Measurements from ENCODE around the gene DIS3L.
"Not testable (repeated sequence)": the region's sequence is repeated elsewhere in the genome, so short reads cannot be mapped to it uniquely, and the experiment has no call there.

DIS3L gene

GRCh38 chr15:66323312-66323928 lies 30.1 kb downstream of the DIS3L start:
- no peak for DNase-seq

GRCh38 chr15:66326051-66326450 lies 32.7 kb downstream of the DIS3L start:
- no peak for DNase-seq

- no peak for DNase-seq
Observed at GRCh38 chr15:66327736-66328135, 34.4 kb downstream of the DIS3L start.

GRCh38 chr15:66328771-66329170 lies 35.4 kb downstream of the DIS3L start:
- DNase-seq = no peak

- not testable (repeated sequence) for DNase-seq
Observed at GRCh38 chr15:66348530-66348929, 55.2 kb downstream of the DIS3L start.

GRCh38 chr15:66356077-66356358 lies 62.6 kb downstream of the DIS3L start:
- DNase-seq = no peak

- DNase-seq = peak; percentile 96
Observed at GRCh38 chr15:66356359-66357236, 63.2 kb downstream of the DIS3L start, which contains the start of gene TIPIN. TIPIN (minus strand) TSS chr15:66356685; CDS start chr15:66352947, 3,738 bp downstream.

- no peak for DNase-seq
Observed at GRCh38 chr15:66359740-66360139, 66.4 kb downstream of the DIS3L start.

- not testable (repeated sequence) for DNase-seq
Observed at GRCh38 chr15:66361745-66362460, 68.5 kb downstream of the DIS3L start.

GRCh38 chr15:66362776-66363175 lies 69.4 kb downstream of the DIS3L start:
- no peak for DNase-seq

GRCh38 chr15:66364944-66365528 lies 71.7 kb downstream of the DIS3L start:
- DNase-seq = no peak

GRCh38 chr15:66369773-66370651 lies 76.6 kb downstream of the DIS3L start:
- DNase-seq = no peak

- DNase-seq = no peak
Observed at GRCh38 chr15:66374179-66374578, 80.8 kb downstream of the DIS3L start.

GRCh38 chr15:66378814-66379430 lies 85.6 kb downstream of the DIS3L start:
- no peak for DNase-seq

GRCh38 chr15:66381376-66381775 lies 88.0 kb downstream of the DIS3L start:
- not testable (repeated sequence) for DNase-seq
